ENCODE measurements around the gene THAP7. TPM values are rescaled to one million over a fixed set of nuclear protein-coding genes. Genes with fewer than 3 reads are reported as not detected.
A peak's percentile ranks its signal among the peaks of the same experiment; 100 is the strongest.

Gene THAP7
- total RNA-seq, 1 experiment from 2014 or later: 19.3 TPM

GRCh38 chr22:20965888-20966855, 35.7 kb downstream of the THAP7 start:
- H3K36me3 Mint-ChIP-seq: no peaks in the 10 kb centered on the region
- H3K27ac Mint-ChIP-seq: no peak overlapping the region
- no peak overlapping the region; the same call in 1 of the 2 replicates for H3K4me3 Mint-ChIP-seq
- ATAC-seq: no peak
- no peaks in the 10 kb centered on the region for H3K9me3 Mint-ChIP-seq
- no peak for DNase-seq (ENCODE audit: low spot score)
- ChIA-PET CTCF (interaction anchor here (1.4 to 3.1 kb wide), 4 partner anchors 9 to 137 kb away, joined by 4 to 25 read pairs (median 6); partner anchors contain the start of genes CRKL and LZTR1), POLR2A (no interaction called here)
- TF ChIP-seq, protein P1, sequence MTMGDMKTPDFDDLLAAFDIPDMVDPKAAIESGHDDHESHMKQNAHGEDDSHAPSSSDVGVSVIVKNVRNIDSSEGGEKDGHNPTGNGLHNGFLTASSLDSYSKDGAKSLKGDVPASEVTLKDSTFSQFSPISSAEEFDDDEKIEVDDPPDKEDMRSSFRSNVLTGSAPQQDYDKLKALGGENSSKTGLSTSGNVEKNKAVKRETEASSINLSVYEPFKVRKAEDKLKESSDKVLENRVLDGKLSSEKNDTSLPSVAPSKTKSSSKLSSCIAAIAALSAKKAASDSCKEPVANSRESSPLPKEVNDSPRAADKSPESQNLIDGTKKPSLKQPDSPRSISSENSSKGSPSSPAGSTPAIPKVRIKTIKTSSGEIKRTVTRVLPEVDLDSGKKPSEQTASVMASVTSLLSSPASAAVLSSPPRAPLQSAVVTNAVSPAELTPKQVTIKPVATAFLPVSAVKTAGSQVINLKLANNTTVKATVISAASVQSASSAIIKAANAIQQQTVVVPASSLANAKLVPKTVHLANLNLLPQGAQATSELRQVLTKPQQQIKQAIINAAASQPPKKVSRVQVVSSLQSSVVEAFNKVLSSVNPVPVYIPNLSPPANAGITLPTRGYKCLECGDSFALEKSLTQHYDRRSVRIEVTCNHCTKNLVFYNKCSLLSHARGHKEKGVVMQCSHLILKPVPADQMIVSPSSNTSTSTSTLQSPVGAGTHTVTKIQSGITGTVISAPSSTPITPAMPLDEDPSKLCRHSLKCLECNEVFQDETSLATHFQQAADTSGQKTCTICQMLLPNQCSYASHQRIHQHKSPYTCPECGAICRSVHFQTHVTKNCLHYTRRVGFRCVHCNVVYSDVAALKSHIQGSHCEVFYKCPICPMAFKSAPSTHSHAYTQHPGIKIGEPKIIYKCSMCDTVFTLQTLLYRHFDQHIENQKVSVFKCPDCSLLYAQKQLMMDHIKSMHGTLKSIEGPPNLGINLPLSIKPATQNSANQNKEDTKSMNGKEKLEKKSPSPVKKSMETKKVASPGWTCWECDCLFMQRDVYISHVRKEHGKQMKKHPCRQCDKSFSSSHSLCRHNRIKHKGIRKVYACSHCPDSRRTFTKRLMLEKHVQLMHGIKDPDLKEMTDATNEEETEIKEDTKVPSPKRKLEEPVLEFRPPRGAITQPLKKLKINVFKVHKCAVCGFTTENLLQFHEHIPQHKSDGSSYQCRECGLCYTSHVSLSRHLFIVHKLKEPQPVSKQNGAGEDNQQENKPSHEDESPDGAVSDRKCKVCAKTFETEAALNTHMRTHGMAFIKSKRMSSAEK (CRISPR knock-in tag; IDR thresholded peaks at IDR 0.05; ENCODE audit: borderline replicate concordance): no peak
- TF ChIP-seq CTCF (IDR thresholded peaks at IDR 0.05): no peak
- H3K4me1 Mint-ChIP-seq: peaks cover 14% of the 10 kb centered on the region
- H3K27me3 Mint-ChIP-seq (ENCODE audit: low read depth): peaks cover 81% of the 10 kb centered on the region

GRCh38 chr22:20965104-20965887, 36.6 kb downstream of the THAP7 start:
- ATAC-seq: no peak; the same call in 1 of the 2 replicates

More at GRCh38 chr22:20965104-20965887, 36.6 kb downstream of the THAP7 start:
- Mint-ChIP-seq H3K27ac (no peak overlapping the region), H3K27me3 (ENCODE audit: low read depth) (peaks cover 78% of the 10 kb centered on the region), H3K4me1 (peaks cover 14% of the 10 kb centered on the region), H3K36me3 (no peaks in the 10 kb centered on the region), H3K4me3 (peak overlapping the region; percentile 56), H3K9me3 (no peaks in the 10 kb centered on the region)
- DNase-seq (ENCODE audit: low spot score): peak; percentile 29
- TF ChIP-seq, protein P2, sequence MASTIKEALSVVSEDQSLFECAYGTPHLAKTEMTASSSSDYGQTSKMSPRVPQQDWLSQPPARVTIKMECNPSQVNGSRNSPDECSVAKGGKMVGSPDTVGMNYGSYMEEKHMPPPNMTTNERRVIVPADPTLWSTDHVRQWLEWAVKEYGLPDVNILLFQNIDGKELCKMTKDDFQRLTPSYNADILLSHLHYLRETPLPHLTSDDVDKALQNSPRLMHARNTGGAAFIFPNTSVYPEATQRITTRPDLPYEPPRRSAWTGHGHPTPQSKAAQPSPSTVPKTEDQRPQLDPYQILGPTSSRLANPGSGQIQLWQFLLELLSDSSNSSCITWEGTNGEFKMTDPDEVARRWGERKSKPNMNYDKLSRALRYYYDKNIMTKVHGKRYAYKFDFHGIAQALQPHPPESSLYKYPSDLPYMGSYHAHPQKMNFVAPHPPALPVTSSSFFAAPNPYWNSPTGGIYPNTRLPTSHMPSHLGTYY (CRISPR knock-in tag; IDR thresholded peaks at IDR 0.05): no peak
- TF ChIP-seq PREB (CRISPR knock-in tag; IDR thresholded peaks at IDR 0.05; ENCODE audit: borderline replicate concordance): no peak
- TF ChIP-seq, protein P3, sequence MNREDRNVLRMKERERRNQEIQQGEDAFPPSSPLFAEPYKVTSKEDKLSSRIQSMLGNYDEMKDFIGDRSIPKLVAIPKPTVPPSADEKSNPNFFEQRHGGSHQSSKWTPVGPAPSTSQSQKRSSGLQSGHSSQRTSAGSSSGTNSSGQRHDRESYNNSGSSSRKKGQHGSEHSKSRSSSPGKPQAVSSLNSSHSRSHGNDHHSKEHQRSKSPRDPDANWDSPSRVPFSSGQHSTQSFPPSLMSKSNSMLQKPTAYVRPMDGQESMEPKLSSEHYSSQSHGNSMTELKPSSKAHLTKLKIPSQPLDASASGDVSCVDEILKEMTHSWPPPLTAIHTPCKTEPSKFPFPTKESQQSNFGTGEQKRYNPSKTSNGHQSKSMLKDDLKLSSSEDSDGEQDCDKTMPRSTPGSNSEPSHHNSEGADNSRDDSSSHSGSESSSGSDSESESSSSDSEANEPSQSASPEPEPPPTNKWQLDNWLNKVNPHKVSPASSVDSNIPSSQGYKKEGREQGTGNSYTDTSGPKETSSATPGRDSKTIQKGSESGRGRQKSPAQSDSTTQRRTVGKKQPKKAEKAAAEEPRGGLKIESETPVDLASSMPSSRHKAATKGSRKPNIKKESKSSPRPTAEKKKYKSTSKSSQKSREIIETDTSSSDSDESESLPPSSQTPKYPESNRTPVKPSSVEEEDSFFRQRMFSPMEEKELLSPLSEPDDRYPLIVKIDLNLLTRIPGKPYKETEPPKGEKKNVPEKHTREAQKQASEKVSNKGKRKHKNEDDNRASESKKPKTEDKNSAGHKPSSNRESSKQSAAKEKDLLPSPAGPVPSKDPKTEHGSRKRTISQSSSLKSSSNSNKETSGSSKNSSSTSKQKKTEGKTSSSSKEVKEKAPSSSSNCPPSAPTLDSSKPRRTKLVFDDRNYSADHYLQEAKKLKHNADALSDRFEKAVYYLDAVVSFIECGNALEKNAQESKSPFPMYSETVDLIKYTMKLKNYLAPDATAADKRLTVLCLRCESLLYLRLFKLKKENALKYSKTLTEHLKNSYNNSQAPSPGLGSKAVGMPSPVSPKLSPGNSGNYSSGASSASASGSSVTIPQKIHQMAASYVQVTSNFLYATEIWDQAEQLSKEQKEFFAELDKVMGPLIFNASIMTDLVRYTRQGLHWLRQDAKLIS (CRISPR knock-in tag; IDR thresholded peaks at IDR 0.05; ENCODE audit: borderline replicate concordance): no peak
- TF ChIP-seq, protein P4, sequence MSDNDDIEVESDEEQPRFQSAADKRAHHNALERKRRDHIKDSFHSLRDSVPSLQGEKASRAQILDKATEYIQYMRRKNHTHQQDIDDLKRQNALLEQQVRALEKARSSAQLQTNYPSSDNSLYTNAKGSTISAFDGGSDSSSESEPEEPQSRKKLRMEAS (CRISPR knock-in tag; IDR thresholded peaks at IDR 0.05): peak; percentile 45; the same call in 1 of the 2 replicates
- CTCF ChIA-PET: interaction anchor here (1.0 to 1.7 kb wide), 5 partner anchors 9 to 138 kb away, joined by 3 to 8 read pairs (median 4); partner anchors contain the start of genes CRKL and LZTR1
- POLR2A ChIA-PET: no interaction called here

Measured in WTC11 (cell line).